Renal cortex interstitium (tissue), 11 donors: ENCODE data around the gene CHST8. TPM values are rescaled to one million over a fixed set of nuclear protein-coding genes. Genes with fewer than 3 reads are reported as not detected.
"Not testable (repeated sequence)": the region's sequence is repeated elsewhere in the genome, so short reads cannot be mapped to it uniquely, and the experiment has no call there.

Experiments used
- DNase-seq, 11 donors: peaks; one replicate each; pipeline ENCODE4 v3.0.0-alpha.2; 2013; ENCODE audit warnings: low read depth in 9 of 11, low spot score in 4 of 11; ENCODE audit errors: extremely low read depth in 1 of 11
- polyA plus RNA-seq, 3 donors: library from polyadenylated mRNA; unstranded; fragments of 120-200 nt; gene quantifications; one replicate each; pipeline ENCODE4 v1.2.1, GENCODE V29; 2013; ENCODE audit not compliant: insufficient read length in 3 of 3

Gene CHST8
- polyA plus RNA-seq, 3 donors = 0.09 to 0.44 (median 0.27) TPM

DNA sequence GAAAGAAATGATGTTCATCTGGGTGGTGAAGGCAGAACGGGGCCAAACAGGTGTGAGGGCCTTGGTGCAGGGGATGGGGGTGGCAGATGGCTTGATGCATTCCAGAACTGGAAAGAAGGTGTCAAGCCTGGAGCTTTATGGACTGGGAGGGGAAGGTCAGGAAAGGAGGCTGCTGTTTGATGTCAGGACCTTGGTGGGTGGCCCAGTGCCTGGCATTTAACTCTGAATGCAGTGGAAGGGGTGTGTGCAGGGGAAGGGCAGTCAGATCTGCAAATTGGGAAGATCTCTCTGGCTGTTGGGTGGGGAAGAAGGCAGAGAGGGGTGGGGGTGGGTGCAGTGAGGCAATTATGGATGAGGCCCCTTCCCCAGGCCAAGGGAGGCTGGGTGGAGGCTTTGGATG is 186.6 kb downstream of the CHST8 start:
- DNase-seq = no peak

DNA sequence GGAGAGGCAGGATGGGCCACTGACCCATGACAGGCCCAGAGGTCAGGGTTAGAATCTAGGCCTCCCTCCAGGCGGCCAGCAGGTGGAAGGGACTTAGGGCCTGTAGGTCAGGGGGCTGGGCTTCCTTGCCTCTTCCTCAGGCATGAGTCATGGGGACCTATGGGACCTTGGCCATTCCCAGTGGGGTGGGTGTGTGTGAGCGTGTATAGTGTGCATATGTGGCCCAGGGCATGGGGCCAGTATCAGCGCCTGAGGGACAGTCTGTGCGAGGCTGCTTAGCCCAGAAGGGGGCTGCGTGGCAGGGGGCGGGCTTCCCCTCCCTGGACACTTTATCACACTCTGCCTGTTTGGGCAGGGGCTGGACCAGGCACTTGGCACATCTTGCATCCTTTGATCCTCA is 188.2 kb downstream of the CHST8 start:
- DNase-seq = no peak

- DNase-seq = no peak
These were observed 189.1 kb downstream of the CHST8 start for GRCh38 chr19:33810821-33811220.

DNA sequence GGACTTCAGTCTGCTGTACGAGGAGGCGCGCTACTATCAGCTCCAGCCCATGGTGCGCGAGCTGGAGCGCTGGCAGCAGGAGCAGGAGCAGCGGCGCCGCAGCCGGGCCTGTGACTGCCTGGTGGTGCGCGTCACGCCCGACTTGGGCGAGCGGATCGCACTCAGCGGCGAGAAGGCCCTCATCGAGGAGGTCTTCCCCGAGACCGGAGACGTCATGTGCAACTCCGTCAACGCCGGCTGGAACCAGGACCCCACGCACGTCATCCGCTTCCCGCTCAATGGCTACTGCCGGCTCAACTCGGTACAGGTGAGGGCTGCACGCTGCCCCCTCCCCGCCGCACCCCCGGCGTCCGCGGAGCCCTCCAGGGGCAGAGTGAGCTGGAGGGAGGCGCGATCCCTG is 189.5 kb downstream of the CHST8 start:
- DNase-seq = no peak

DNA sequence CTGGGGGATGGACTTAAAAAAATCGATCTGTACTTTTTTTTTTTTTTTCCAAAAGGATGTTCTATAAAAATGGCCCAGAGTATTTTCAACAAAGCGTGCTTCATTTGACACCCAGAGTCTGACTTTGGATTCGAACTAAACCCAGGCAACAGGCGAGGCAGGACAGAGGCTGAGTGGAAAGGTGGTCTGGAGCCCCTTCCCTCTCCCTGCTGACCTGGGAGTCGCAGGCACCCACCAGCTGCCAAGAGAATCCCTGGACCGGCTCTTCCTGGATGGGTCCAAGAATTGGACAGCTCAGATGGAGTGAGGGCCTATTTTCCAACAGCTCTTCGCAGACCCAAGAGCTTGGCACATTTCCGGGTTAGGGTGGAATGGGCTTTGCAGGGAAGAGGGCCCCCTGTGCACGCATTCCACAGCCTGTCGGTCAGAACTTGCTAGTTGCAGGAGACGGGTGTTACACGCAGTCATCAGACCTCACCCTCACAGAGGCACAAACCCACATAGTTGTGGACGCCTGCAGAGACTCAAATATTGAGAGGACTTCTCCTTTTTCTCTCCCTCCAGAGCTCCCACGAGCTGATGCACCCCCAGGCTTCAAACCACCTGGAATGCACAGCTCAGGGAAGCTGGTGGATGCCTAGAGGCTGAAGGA is 190.1 kb downstream of the CHST8 start:
- DNase-seq = no peak

DNA sequence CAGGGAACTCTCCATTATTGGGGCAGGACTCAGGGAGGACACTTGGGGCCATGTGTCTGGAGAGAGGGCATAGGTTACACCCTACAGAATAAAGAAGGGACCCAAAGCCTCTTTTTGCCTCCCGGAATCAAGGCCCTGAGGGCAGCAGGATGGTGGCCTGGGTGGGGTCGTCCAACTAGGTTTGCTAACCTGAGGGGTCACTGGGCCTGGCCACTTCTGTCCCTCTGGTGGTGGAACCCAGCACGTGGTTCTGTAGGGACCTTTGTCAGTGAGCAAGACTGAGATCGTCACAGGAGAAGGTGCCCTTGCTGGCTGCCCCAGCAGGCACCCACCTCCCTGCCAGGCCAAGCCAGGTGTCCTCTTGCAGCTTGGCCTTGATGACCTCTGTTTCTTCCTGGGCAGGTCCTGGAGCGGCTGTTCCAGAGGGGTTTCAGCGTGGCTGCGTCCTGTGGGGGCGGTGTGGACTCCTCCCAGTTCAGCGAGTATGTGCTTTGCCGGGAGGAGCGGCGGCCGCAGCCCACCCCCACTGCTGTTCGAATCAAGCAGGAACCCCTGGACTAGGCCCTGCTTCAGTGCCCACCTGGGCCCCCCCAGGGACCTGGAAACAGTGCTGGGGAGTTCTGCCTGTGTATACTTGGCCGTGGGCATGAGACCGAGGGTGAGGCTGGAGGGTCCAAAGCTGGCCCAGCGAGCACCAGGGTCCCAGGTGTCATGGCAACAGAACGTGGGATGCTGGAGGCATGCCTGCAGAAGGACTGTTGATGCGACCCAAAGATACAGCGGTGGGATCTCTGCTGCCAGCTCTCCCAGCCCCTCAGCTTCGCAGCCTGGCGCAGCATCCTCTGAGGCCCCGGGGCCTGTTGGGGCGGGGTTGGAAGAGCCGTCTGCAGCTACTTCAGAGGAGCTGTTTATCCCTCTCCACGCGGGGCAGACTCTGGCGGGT is 190.9 kb downstream of the CHST8 start:
- DNase-seq = no peak

DNA sequence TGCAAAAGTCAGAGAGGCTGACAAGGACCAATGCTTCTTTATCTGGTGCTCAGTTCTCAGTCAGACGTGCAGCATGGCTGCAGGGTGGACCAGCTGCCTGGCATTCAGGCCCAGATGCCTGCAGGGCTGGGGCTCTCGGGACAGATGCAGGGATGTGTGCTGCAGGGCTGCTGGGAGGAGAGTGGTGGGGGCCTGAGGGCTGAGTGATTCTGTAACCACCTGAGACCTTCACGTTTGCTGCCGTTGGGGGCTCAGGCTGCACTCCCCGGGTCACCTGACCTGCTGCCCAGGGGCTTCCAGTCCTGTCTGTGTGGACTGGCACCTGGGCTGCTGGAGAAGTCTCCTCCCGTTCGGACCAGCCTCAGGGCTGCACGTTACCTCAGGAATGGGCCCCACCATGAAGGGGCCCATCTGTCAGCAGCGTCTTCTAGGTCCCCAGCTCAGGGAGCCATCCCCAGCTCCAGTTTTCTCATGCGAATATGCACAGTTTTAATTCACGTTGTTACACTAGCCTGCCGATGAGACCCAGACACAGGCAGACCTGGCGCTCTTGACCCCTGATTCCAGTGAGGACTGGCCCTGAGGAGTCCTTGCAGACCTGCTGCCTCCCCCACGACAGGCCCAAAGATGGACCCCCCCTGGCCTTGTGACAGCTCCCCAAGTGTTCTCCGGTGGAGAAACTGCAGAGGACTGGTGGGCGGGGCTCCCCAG is 191.8 kb downstream of the CHST8 start:
- DNase-seq = no peak

DNA sequence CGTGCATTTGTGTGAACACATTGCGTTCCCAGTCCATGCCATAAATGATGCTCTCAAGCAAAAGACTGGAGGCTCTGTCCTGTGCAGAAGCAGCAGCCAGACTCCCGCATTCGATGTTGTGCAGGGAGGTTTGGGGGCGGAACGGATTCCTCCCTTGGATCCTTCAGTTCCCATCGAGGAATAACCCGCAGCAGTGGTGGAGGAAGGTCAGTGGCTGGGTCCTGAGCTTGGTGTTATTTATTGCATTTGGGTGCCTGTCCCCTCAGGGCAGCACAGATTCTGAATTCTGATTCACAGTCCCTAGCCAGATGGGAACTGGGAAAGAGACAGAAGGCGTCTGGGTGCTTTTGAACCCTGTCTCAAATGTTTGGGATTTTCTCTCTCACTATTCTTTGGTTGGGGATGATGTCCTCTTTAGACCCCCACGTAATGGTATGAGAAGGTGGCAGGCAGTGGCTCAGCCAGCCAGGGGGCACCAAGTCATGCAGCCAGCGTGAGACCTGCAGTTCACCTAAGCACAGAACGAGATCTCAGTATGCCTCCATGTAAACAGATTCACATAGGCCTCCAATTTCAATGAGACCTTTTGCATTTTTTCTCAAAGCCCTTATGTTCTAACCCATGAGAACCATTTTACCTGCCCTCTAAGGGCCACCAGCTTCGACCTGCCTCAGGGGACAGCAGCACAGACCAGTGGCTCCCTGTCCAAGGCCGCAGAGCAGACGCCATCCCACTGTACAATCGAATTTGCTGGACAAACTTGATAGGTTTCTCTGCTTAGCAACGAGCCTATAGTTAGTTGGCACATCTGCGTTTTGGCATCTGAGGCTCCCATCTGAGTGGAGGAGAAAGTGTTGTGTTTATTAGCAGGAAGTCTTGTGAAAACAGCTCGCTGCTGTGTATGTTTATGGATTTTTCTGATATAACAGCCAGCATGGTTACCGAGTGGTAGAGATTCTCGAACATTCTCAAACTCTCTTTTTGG is 192.7 kb downstream of the CHST8 start:
- no peak for DNase-seq

- no peak for DNase-seq
These were observed 193.9 kb downstream of the CHST8 start for GRCh38 chr19:33815380-33816340.

DNA sequence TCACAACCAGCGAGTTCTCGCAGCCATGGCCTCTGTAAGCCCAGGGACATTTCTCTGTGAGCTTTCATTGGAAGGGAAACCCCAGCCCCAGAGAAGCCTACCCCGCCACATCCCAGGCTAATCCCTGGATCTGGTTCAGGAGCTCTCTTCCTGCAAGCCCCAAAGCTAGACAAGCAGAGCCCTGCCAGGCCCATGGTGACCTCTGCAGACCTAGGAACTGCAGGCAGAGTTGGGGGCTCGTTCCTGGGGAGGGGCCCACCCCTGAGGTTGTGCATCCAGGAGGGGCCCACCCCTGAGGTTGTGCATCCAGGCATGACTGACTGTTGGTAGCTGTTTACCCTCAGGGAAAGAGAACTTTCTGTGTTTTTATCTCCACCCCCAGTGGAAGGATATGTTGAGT is 196.7 kb downstream of the CHST8 start:
- DNase-seq = no peak

GRCh38 chr19:33819078-33819477 is 197.3 kb downstream of the CHST8 start:
- not testable (repeated sequence) for DNase-seq

GRCh38 chr19:33819506-33819879 is 197.7 kb downstream of the CHST8 start:
- DNase-seq = no peak

- DNase-seq = peak in 5 of 11 donors; percentile 36 to 47 (median 43)
These were observed 198.4 kb downstream of the CHST8 start for GRCh38 chr19:33819880-33820781.

DNA sequence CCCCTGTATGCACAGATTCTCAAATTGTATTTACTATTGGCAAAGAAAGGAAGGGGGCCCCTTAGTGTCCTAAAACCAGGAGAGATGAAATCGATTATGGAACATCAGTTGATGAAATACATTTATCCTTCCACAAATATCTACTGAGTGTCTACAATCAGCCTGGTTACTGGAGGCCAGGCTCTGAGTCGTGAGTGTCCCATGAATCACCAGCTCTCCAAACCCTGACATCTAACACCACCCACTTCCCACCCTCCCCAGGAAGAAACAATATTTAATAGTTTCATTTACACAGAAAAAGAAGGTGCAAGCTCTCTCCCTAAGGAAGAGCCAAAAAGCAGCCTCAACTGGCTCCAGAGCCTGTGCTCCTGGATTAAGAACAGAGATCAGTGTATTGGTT is 200.1 kb downstream of the CHST8 start:
- DNase-seq = no peak
